ENCODE results near the gene CARS2. TPM values are rescaled to one million over a fixed set of nuclear protein-coding genes. Genes with fewer than 3 reads are reported as not detected.

Gene CARS2
- total and polyA plus RNA-seq, 2 of the 8 experiments (the other 6 are each of a cell fraction or from before 2014, with no cell fraction given), result 47.7 to 55.9 TPM

GRCh38 chr13:110663491-110663890, 42.4 kb downstream of the CARS2 start:
- Histone ChIP-seq H3K14ac (ENCODE audit: insufficient read length) (no peak overlapping the region), H2BK120ac (replicated peaks; ENCODE audit: low read depth, low read length) (no peak overlapping the region), H3K4me2 (ENCODE audit: insufficient read depth in 1 of 2, low read depth in 2 of 2, low read length in 2 of 2) (no peak overlapping the region), H2BK20ac (ENCODE audit: low read length) (no peak overlapping the region), H3K9ac (replicated peaks in 1 of 4; ENCODE audit: extremely low read depth in 1 of 4, low read depth in 3 of 4, low read length in 3 of 4) (no peak overlapping the region), H3K27me3 (replicated peaks in 1 of 4; ENCODE audit: control insufficient read depth in 3 of 4, extremely low read depth in 1 of 4, insufficient read depth in 3 of 4, low read length in 3 of 4) (no peaks in the 10 kb centered on the region), H3K56ac (replicated peaks; ENCODE audit: insufficient read length, low read depth, low read length) (no peak overlapping the region), H3K27ac (ENCODE audit: low read depth, low read length) (no peak overlapping the region), H2BK15ac (ENCODE audit: low read length) (no peak overlapping the region), H3K79me2 (ENCODE audit: control insufficient read depth in 1 of 2, insufficient read depth in 2 of 2, low read length in 2 of 2) (no peaks in the 10 kb centered on the region), H4K20me1 (replicated peaks in 1 of 2; ENCODE audit: control insufficient read depth in 1 of 2, insufficient read depth in 2 of 2, low read length in 2 of 2) (no peaks in the 10 kb centered on the region), H2BK5ac (ENCODE audit: low read depth, low read length) (no peak overlapping the region), H4K91ac (replicated peaks; ENCODE audit: insufficient read length, low read length) (no peak overlapping the region), H2AK5ac (ENCODE audit: low read depth, low read length) (no peak overlapping the region), H3K4me3 (ENCODE audit: extremely low read depth in 1 of 4, insufficient read depth in 2 of 4, low read depth in 3 of 4, low read length in 4 of 4) (no peak overlapping the region), H4K5ac (ENCODE audit: insufficient read length, low read depth, low read length) (no peak overlapping the region), H4K8ac (ENCODE audit: extremely low read depth, insufficient read depth, low read length) (no peak overlapping the region), H3K4me1 (replicated peaks in 1 of 4; ENCODE audit: control insufficient read depth in 3 of 4, insufficient read depth in 4 of 4, low read length in 3 of 4) (no peaks in the 10 kb centered on the region; a peak in 1 of 7 replicates), H3K23ac (ENCODE audit: insufficient read length) (no peak overlapping the region), H3K23me2 (ENCODE audit: low read depth, low read length) (no peaks in the 10 kb centered on the region), H3K18ac (ENCODE audit: extremely low read depth, low read length) (no peak overlapping the region), H2BK12ac (ENCODE audit: low read depth, low read length) (no peak overlapping the region), H3K36me3 (ENCODE audit: control insufficient read depth in 2 of 4, insufficient read depth in 4 of 4, low read length in 3 of 4) (peaks cover 0 to 53% (median 24%) of the 10 kb centered on the region in 4 experiments; a peak in 5 of 8 replicates), H3K9me3 (ENCODE audit: insufficient read depth in 2 of 2, low read depth in 1 of 2, low read length in 1 of 2) (peaks cover 11 to 14% of the 10 kb centered on the region in 2 experiments), H3K4ac (replicated peaks; ENCODE audit: insufficient read length, low read depth, low read length) (no peak overlapping the region), H2AFZ (ENCODE audit: low read length) (no peak overlapping the region), H3K79me1 (ENCODE audit: low read depth, low read length) (no peaks in the 10 kb centered on the region)
- FAIRE-seq (no peak), DNase-seq (ENCODE audit: low read depth in 1 of 2, low spot score in 2 of 2) (no peak)
- 78% methylated on average over 7 of the region's 7 CpGs; no CpG with 5 or more reads in 1 of the 2 experiments for WGBS, 2 experiments (ENCODE audit: extremely low coverage in 1 of 2, insufficient coverage in 1 of 2, insufficient read length in 1 of 2, insufficient replicate concordance in 2 of 2, low coverage in 1 of 2, low lambda C conversion rate in 2 of 2, missing lambda C conversion rate in 1 of 2)
- ChIA-PET CTCF (ENCODE audit: partially characterized antibody) (interaction anchor here (0.9 to 2.4 kb wide), 7 partner anchors 12 to 155 kb away, joined by 3 to 8 read pairs (median 4); no protein-coding TSS in a partner anchor), POLR2A (ENCODE audit: partially characterized antibody) (interaction anchor here (0.8 to 1.0 kb wide), 2 partner anchors 16 to 17 kb away, joined by 3 read pairs; no protein-coding TSS in a partner anchor)
- TF ChIP-seq RNF2 (IDR thresholded peaks at IDR 0.05; ENCODE audit: borderline replicate concordance, low read depth, low read length, missing control alignments, poor library complexity, severe bottlenecking) (no peak), EGR1 (IDR thresholded peaks at IDR 0.05; ENCODE audit: borderline replicate concordance, low read depth, low read length) (no peak), RBBP5 (IDR thresholded peaks at IDR 0.05; ENCODE audit: borderline replicate concordance, low read depth, low read length) (no peak), BACH1 (IDR thresholded peaks at IDR 0.05; ENCODE audit: low read length) (no peak), GABPA (IDR thresholded peaks at IDR 0.05; ENCODE audit: borderline replicate concordance, insufficient read depth, low read length) (no peak), CREB1 (IDR thresholded peaks at IDR 0.05) (no peak), EZH2 (IDR thresholded peaks at IDR 0.05; ENCODE audit: low read depth, low read length, severe bottlenecking) (no peak), POU5F1 (IDR thresholded peaks at IDR 0.05; ENCODE audit: low read depth, low read length) (no peak), KDM1A (IDR thresholded peaks at IDR 0.05; ENCODE audit: borderline replicate concordance, low read length) (no peak), GTF2F1 (IDR thresholded peaks at IDR 0.05; ENCODE audit: borderline replicate concordance, low read depth, low read length) (no peak), POLR2AphosphoS5 (IDR thresholded peaks at IDR 0.05; ENCODE audit: low read depth, low read length) (no peak), SIX5 (IDR thresholded peaks at IDR 0.05; ENCODE audit: low read depth, low read length) (no peak), BRCA1 (IDR thresholded peaks at IDR 0.05; ENCODE audit: low read depth, low read length) (no peak), TCF12 (IDR thresholded peaks at IDR 0.05; ENCODE audit: low read depth, low read length) (no peak), RFX5 (IDR thresholded peaks at IDR 0.05; ENCODE audit: borderline replicate concordance, low read depth, low read length) (no peak)

Data from H1 (cell line).